GM19239 (cell line): ENCODE data around the gene ASPG.
A peak's percentile ranks its signal among the peaks of the same experiment; 100 is the strongest.

Experiments
- DNase-seq: peaks from one replicate; pipeline ENCODE4 v3.0.0; 2011; ENCODE audit warnings: low spot score; ENCODE audit not compliant: insufficient read length
- FAIRE-seq: peaks from 2 replicates; lab custom pipeline; 2011; peaks lifted over from hg19 to GRCh38; lab: Jason Lieb, UNC

ASPG gene

GRCh38 chr14:104091927-104092771, 6.6 kb downstream of the ASPG start:
- FAIRE-seq (no peak), DNase-seq (no peak)

- DNase-seq (no peak), FAIRE-seq (no peak)
Observed at GRCh38 chr14:104092931-104093365, 7.4 kb downstream of the ASPG start.

- FAIRE-seq (no peak), DNase-seq (no peak)
Observed at GRCh38 chr14:104093366-104094055, 8.0 kb downstream of the ASPG start.

- FAIRE-seq (no peak), DNase-seq (no peak)
Observed at GRCh38 chr14:104094056-104094708, 8.7 kb downstream of the ASPG start.

GRCh38 chr14:104094709-104095425, 9.4 kb downstream of the ASPG start:
- DNase-seq (peak; percentile 90), FAIRE-seq (no peak)

GRCh38 chr14:104095426-104096310, 10.2 kb downstream of the ASPG start:
- no peak for DNase-seq
- no peak for FAIRE-seq

GRCh38 chr14:104096318-104096717, 10.8 kb downstream of the ASPG start:
- DNase-seq (no peak), FAIRE-seq (no peak)

- FAIRE-seq (no peak), DNase-seq (no peak)
Observed at GRCh38 chr14:104096751-104097700, 11.5 kb downstream of the ASPG start.

GRCh38 chr14:104098272-104099095, 13.0 kb downstream of the ASPG start:
- FAIRE-seq (no peak), DNase-seq (no peak)

GRCh38 chr14:104099096-104100041, 13.9 kb downstream of the ASPG start:
- FAIRE-seq (no peak), DNase-seq (no peak)

GRCh38 chr14:104100171-104101085, 14.9 kb downstream of the ASPG start:
- FAIRE-seq: no peak
- no peak for DNase-seq

- DNase-seq: no peak
- FAIRE-seq: no peak
Observed at GRCh38 chr14:104101086-104101621, 15.7 kb downstream of the ASPG start.

GRCh38 chr14:104101651-104102281, 16.3 kb downstream of the ASPG start:
- FAIRE-seq: no peak
- DNase-seq: no peak

GRCh38 chr14:104102282-104102914, 16.9 kb downstream of the ASPG start:
- no peak for DNase-seq
- no peak for FAIRE-seq
